ENCODE results near the gene TLCD3A.
"Not testable (repeated sequence)": the region's sequence is repeated elsewhere in the genome, so short reads cannot be mapped to it uniquely, and the experiment has no call there.

The TLCD3A gene

DNA sequence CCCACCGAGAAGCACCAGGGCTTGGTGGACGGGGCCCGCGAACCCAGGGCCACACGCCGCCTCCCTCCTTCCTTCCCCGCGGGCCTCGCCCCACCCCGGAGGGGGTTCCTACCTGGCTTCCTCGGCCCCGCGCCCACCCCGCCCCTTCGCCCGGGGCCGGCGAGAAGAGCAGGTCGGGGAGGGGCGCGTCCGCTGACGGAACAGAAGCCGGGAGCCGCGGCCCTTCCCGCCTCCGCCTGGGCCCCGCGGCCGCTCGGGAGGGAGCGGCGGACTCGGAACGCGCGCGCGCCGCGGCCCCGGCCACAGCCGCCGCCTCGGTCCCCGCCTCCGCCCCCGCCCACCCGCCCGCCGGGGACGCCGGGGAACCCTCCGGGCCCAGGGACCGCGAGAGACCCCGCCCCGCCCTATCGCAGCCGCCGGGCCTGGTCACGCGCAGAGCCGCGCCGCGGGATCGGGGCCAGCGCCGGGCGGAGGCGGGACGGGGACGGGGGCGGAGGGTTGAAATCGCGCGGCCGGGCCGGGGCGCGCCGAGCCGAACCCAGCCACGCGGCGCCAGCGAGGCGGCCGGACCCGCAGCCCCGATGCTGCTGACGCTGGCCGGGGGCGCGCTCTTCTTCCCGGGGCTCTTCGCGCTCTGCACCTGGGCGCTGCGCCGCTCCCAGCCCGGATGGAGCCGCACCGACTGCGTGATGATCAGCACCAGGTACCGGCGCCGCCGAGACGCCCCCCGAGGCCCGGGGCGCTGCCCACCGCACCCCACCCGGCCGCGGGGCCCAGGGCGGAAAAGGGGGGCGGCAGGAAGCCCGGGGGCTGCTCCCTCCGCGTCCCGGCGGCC, at the start of gene TLCD3A:
Gene TLCD3A, plus strand, starts transcription at position 530 of the 835 bp plus-strand sequence. Its CDS starts 52 bp downstream, at position 582.
- no peaks in the 10 kb centered on the region for H3K9me3 Mint-ChIP-seq
- H3K4me1 Mint-ChIP-seq: peaks cover 4% of the 10 kb centered on the region
- peak; percentile 23 to 45 for DNase-seq (ENCODE audit: low spot score in 2 of 2)
- H3K4me3 Mint-ChIP-seq: peak within 1 kb of the TSS; percentile 87
- H3K36me3 Mint-ChIP-seq: no peaks in the 10 kb centered on the region
- peak within 1 kb of the TSS; percentile 41 for H3K27ac Mint-ChIP-seq
- H3K27me3 Mint-ChIP-seq: no peaks in the 10 kb centered on the region
- ATAC-seq (ENCODE audit: low read depth): peak; percentile 66

- peak overlapping the region; percentile 1 for H3K4me3 Mint-ChIP-seq
- no peaks in the 10 kb centered on the region for H3K27me3 Mint-ChIP-seq
- ATAC-seq (ENCODE audit: low read depth): no peak
- H3K36me3 Mint-ChIP-seq: peaks cover 22% of the 10 kb centered on the region
- DNase-seq (ENCODE audit: low spot score in 2 of 2): no peak
- peaks cover 1% of the 10 kb centered on the region for H3K9me3 Mint-ChIP-seq
- H3K27ac Mint-ChIP-seq: peak overlapping the region; percentile 49
- peaks cover 15% of the 10 kb centered on the region for H3K4me1 Mint-ChIP-seq
Observed at GRCh38 chr17:683040-683439, 49.4 kb upstream of the TLCD3A start.

DNA sequence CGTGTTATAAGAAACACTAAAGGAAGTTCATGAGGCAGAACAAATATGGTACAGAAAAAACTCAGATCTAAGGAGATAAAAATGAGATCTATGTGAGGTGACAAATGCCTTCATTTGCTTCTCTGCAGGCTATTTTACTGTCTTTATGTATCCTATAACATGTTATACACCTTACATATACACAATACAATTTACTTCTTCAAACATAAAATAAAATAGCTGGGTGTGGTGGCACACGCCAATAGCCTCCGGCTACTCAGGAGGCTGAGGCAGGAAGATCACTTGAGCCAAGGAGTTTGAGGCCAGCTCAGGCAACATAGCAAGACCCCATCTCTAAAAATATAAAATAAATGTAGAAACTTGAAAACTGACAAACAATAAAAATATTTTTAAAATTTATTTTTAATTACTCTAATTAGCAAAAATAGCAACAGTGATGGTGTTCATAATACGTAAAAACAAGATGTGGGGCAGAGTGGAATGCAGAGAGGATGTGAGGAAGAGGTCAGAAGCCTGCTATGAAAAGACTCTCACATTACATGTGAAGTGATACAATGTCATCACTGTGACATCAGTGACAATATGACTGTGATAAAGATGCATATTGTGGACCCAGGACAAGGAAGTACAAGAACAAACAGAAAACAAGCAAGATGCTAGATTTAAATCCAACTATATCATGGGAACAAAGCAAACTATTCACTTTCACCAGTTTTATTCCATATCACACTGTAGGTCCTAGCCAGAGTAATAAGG, 48.7 kb upstream of the TLCD3A start:
- no peak for DNase-seq (ENCODE audit: low spot score in 2 of 2)
- Mint-ChIP-seq H3K36me3 (peaks cover 25% of the 10 kb centered on the region), H3K4me1 (peaks cover 18% of the 10 kb centered on the region), H3K9me3 (peaks cover 1% of the 10 kb centered on the region), H3K4me3 (no peak overlapping the region), H3K27me3 (no peaks in the 10 kb centered on the region), H3K27ac (no peak overlapping the region)
- ATAC-seq (ENCODE audit: low read depth): no peak

- Mint-ChIP-seq H3K36me3 (peaks cover 24% of the 10 kb centered on the region), H3K4me3 (no peak overlapping the region), H3K27me3 (no peaks in the 10 kb centered on the region), H3K4me1 (peaks cover 18% of the 10 kb centered on the region), H3K9me3 (no peaks in the 10 kb centered on the region), H3K27ac (no peak overlapping the region)
- no peak for ATAC-seq (ENCODE audit: low read depth)
- no peak for DNase-seq (ENCODE audit: low spot score in 2 of 2)
Observed at GRCh38 chr17:685006-685405, 47.4 kb upstream of the TLCD3A start.

DNA sequence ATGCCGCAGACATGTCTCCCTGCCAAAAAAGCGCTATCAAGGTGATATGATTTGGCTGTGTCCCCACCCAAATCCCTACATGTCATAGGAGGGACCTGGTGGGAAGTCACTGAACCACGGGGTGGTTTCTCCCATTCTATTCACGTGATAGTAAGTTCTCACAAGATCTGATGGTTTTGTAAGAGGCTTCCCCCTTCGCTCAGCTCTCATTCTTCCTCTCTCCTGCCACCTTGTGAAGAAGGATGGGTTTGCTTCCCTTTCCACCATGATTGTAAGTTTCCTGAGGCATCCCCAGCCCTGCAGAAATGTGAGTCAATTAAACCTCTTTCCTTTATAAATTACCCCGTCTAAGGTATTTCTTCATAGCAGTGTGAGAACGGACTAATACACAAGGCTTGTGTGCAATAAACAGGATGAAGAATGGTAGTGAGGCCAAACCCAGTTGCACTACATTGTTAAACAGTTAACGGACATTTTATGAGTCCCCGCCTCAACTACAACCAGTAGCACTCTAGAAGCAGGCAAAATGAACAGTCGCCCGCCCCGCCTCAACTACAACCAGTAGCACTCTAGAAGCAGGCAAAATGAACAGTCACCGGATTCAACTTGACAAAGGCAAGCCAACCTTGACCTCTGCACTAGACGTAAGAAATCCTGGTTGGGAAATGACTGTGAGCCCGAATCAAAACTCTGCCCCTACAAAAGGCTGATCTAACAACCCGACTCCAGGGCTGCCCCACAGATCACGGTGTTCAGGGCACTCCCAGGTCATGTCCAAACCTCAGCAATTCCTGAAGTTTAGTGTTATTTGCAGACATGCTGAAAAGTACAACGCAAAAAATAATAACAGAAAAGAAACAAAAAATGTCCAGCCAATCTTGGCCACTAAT, 44.1 kb upstream of the TLCD3A start:
- DNase-seq (ENCODE audit: low spot score in 2 of 2): no peak
- H3K36me3 Mint-ChIP-seq: peaks cover 23% of the 10 kb centered on the region

DNA sequence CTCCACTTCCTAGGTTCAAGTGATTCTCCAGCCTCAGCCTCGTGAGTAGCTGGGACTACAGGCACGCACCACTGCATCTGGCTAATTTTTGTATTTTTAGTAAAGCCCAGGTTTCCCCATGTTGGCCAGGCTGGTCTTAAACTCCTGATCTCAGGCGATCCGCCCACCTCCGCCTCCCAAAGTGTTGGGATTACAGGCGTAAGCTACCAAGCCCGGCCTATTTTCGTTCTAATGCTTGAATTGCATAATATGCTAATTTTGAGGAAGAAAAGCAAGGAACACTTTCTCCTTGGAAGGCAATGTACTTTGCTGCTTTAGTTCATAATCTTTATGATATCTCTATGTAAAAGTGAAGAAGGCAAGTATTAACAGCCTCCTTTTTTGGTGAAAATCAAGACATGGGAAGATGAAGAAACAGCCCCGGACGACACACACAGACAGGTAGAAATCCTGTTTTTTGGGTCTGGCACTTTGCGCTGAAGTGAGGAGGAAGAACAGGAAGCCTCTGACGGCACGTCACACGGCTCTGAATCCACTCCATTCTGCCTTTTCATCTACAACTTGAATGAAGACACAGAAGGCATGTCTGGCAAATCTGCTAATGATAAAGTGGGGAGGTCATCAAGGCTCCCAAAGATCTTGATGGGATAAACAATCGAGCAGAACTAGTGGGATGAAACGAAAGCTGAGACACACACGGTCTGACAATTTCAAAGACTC, 42.7 kb upstream of the TLCD3A start:
- Mint-ChIP-seq H3K4me1 (peaks cover 5% of the 10 kb centered on the region), H3K27ac (no peak overlapping the region), H3K4me3 (no peak overlapping the region), H3K9me3 (no peaks in the 10 kb centered on the region), H3K27me3 (no peaks in the 10 kb centered on the region), H3K36me3 (peaks cover 25% of the 10 kb centered on the region)
- DNase-seq (ENCODE audit: low spot score in 2 of 2) (no peak), ATAC-seq (ENCODE audit: low read depth) (no peak)

More for the DNA sequence above, 44.1 kb upstream of the TLCD3A start:
- H3K9me3 Mint-ChIP-seq: no peaks in the 10 kb centered on the region
- H3K4me1 Mint-ChIP-seq: peaks cover 8% of the 10 kb centered on the region
- no peak overlapping the region for H3K4me3 Mint-ChIP-seq
- H3K27ac Mint-ChIP-seq: peak overlapping the region; percentile 63
- peak; percentile 27 for ATAC-seq (ENCODE audit: low read depth)
- H3K27me3 Mint-ChIP-seq: no peaks in the 10 kb centered on the region

DNA sequence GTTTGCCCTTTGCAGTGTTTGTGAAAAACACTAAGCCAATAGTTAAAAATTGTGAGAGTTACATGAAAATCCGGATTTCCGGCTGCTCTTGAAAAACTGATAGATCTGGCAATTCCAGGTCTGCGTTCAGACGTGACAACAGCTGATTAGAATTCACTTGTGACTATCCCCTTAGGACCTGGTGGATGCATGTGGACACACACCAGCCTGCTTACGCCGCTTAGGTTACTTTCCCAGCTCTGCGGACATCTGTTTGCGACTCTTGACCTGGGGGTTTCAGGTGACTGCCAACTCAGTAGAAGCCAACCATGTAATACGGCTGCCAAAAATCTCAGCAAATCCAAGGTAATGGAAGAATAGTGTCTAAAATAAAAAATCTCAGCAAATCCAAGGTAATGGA, 42.0 kb upstream of the TLCD3A start:
- Mint-ChIP-seq H3K27ac (peak overlapping the region; percentile 59), H3K9me3 (no peaks in the 10 kb centered on the region), H3K36me3 (peaks cover 31% of the 10 kb centered on the region), H3K27me3 (no peaks in the 10 kb centered on the region), H3K4me3 (no peak overlapping the region), H3K4me1 (peaks cover 3% of the 10 kb centered on the region)
- ATAC-seq (ENCODE audit: low read depth): no peak
- no peak for DNase-seq (ENCODE audit: low spot score in 2 of 2)

GRCh38 chr17:691423-691822, 41.0 kb upstream of the TLCD3A start:
- no peak overlapping the region for H3K4me3 Mint-ChIP-seq
- peaks cover 3% of the 10 kb centered on the region for H3K4me1 Mint-ChIP-seq
- no peak for ATAC-seq (ENCODE audit: low read depth)
- DNase-seq (ENCODE audit: low spot score in 2 of 2): no peak
- H3K27ac Mint-ChIP-seq: no peak overlapping the region
- H3K36me3 Mint-ChIP-seq: peaks cover 34% of the 10 kb centered on the region
- no peaks in the 10 kb centered on the region for H3K27me3 Mint-ChIP-seq
- no peaks in the 10 kb centered on the region for H3K9me3 Mint-ChIP-seq

DNA sequence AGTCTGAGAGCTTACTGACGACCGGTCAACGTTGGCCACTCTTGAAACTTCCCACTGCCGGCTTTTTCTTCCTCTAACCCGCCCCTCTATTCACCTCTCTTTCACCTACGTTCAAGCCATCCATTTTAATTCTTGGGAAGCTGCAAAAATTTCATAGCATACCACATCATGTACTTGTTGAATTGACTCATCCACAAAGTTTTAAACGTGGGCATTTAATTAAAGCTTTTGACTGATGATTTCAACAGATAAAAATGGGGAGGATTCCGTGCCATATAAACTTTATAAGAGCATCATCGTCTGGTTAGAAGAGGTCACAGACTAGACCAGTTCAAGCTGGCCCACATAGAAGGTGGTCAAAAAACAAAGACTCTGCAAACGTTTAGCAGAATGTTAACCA, 40.3 kb upstream of the TLCD3A start:
- no peak overlapping the region for H3K4me3 Mint-ChIP-seq
- peaks cover 3% of the 10 kb centered on the region for H3K4me1 Mint-ChIP-seq
- ATAC-seq (ENCODE audit: low read depth) (no peak), DNase-seq (ENCODE audit: low spot score in 2 of 2) (no peak)
- no peaks in the 10 kb centered on the region for H3K9me3 Mint-ChIP-seq
- peaks cover 39% of the 10 kb centered on the region for H3K36me3 Mint-ChIP-seq
- H3K27ac Mint-ChIP-seq: peak overlapping the region; percentile 59
- no peaks in the 10 kb centered on the region for H3K27me3 Mint-ChIP-seq

GRCh38 chr17:693791-694638, 38.4 kb upstream of the TLCD3A start:
- Mint-ChIP-seq H3K9me3 (no peaks in the 10 kb centered on the region), H3K4me1 (no peaks in the 10 kb centered on the region), H3K27me3 (no peaks in the 10 kb centered on the region), H3K4me3 (no peak overlapping the region), H3K36me3 (peaks cover 36% of the 10 kb centered on the region), H3K27ac (no peak overlapping the region)
- DNase-seq (ENCODE audit: low spot score in 2 of 2): no peak
- no peak for ATAC-seq (ENCODE audit: low read depth)

DNA sequence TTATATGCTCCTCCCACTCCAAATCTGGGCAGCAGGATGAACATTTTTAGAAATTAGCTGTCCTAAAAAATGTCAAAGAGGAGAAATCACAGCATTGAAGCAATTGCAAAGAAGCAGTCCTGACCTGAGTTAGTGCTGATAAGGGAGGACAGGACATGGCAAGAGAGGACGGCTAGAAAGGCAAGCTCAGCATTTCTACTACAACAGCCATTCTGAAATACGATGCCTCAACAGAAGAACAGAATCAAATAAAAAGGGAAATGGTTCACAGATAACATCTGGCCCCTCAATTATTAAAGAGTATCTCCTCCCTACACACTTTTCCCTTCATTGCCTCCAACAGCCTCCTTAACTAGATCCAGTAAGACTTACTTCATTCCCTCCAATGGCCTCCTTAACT, 36.0 kb upstream of the TLCD3A start:
- Mint-ChIP-seq H3K4me3 (no peak overlapping the region), H3K4me1 (no peaks in the 10 kb centered on the region), H3K9me3 (no peaks in the 10 kb centered on the region), H3K27me3 (no peaks in the 10 kb centered on the region), H3K36me3 (peaks cover 26% of the 10 kb centered on the region), H3K27ac (no peak overlapping the region)
- no peak for ATAC-seq (ENCODE audit: low read depth)
- DNase-seq (ENCODE audit: low spot score in 2 of 2): no peak

- Mint-ChIP-seq H3K27me3 (no peaks in the 10 kb centered on the region), H3K4me3 (no peak overlapping the region), H3K36me3 (peaks cover 23% of the 10 kb centered on the region), H3K27ac (no peak overlapping the region), H3K9me3 (no peaks in the 10 kb centered on the region), H3K4me1 (no peaks in the 10 kb centered on the region)
- DNase-seq (ENCODE audit: low spot score in 2 of 2) (no peak), ATAC-seq (ENCODE audit: low read depth) (no peak)
Observed at GRCh38 chr17:697682-698081, 34.7 kb upstream of the TLCD3A start.

DNA sequence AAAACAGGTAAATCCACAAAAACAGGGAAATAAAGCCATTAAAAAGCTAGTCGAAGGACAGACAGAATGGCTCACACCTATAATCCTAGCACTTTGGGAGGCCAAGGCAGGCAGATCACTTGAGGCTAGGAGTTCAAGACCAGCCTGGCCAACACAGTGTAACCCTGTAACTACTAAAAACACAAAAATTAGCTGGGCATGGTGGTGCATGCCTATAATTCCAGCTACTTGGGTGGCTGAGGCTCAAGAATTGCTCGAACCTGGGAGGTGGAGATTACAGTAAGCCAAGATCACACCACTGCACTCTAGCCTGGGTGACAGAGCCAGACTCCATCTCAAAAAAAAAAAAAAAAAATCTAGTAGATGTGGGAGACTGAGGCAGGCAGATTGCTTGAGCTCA, 34.3 kb upstream of the TLCD3A start:
- not testable (repeated sequence) for ATAC-seq (ENCODE audit: low read depth); H3K27me3 Mint-ChIP-seq; DNase-seq (ENCODE audit: low spot score in 2 of 2); H3K4me1 Mint-ChIP-seq; H3K27ac Mint-ChIP-seq; H3K9me3 Mint-ChIP-seq; H3K4me3 Mint-ChIP-seq
- H3K36me3 Mint-ChIP-seq: peaks cover 23% of the 10 kb centered on the region

Measured in memory B cell (primary cell).